ENCODE measurements around the gene UMAD1.
"Not testable (repeated sequence)": the region's sequence is repeated elsewhere in the genome, so short reads cannot be mapped to it uniquely, and the experiment has no call there.

Gene UMAD1

DNA sequence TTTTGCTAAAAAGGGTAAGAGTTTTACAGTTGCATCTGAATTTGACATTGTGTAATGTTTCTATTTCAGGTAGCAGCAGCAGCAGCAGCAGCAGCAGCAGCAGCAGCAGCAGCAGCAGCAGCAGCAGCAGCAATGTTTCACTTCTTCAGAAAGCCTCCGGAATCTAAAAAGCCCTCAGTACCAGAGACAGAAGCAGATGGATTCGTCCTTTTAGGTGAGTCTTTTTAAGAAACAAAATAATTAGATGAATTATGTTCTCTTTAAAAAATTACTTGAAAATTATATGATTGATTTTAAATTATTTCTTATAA lies 32.6 kb downstream of the UMAD1 start:
- no peak for DNase-seq (ENCODE audit: low read depth)
- Histone ChIP-seq H3K36me3 (ENCODE audit: control insufficient read depth, insufficient read depth, low read length, severe bottlenecking) (no peaks in the 10 kb centered on the region), H3K4me3 (ENCODE audit: low read length) (no peak overlapping the region), H3K4me1 (ENCODE audit: control insufficient read depth, insufficient read depth, low read length) (no peaks in the 10 kb centered on the region), H3K27me3 (replicated peaks; ENCODE audit: control insufficient read depth, insufficient read depth, low read length) (no peaks in the 10 kb centered on the region), H3K9me3 (ENCODE audit: control insufficient read depth, low read length) (no peaks in the 10 kb centered on the region), H3K9ac (ENCODE audit: low read length) (no peak overlapping the region)

DNA sequence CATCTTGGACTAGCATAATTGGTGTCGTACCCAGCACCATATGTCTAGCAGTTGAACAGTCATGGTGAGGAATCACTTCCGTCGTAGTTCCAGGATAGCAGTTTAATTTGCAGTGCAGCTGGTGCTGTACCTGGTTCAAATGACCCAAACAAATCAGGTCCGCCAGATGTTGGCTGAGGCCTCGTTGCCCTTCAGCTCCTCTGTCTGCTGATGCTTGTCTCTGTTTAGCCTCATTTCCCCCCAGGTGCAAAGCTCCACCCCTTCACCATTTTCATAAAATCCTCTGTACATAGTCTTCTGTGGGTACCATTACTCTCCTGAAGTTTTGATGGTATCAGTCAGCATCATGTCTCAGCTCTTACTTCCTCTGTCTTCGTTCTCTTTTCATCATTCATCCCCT lies 35.1 kb downstream of the UMAD1 start:
- Histone ChIP-seq H3K36me3 (ENCODE audit: control insufficient read depth, insufficient read depth, low read length, severe bottlenecking) (no peaks in the 10 kb centered on the region), H3K4me3 (ENCODE audit: low read length) (no peak overlapping the region), H3K4me1 (ENCODE audit: control insufficient read depth, insufficient read depth, low read length) (no peaks in the 10 kb centered on the region), H3K27me3 (replicated peaks; ENCODE audit: control insufficient read depth, insufficient read depth, low read length) (no peaks in the 10 kb centered on the region), H3K9me3 (ENCODE audit: control insufficient read depth, low read length) (no peaks in the 10 kb centered on the region), H3K9ac (ENCODE audit: low read length) (no peak overlapping the region)
- no peak for DNase-seq (ENCODE audit: low read depth)

DNA sequence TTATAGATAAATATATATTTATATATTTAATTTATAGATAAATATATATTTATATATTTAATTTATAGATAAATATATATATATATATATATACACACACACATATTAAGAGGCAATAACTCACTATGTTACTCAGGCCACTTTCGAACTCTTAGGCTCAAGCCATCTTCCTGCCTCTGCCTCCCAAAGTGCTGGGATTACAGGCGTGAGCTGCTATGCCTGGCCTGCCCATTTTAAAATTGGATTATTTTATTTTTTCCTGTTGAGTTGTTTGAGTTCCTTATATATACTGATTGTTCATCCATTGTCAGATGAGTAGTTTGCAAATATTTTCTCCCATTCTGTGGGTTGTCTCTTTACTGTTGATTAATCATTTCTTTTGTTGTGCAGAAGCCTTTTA lies 39.1 kb downstream of the UMAD1 start:
- DNase-seq (ENCODE audit: low read depth); H3K27me3 ChIP-seq (replicated peaks; ENCODE audit: control insufficient read depth, insufficient read depth, low read length); H3K9ac ChIP-seq (ENCODE audit: low read length); H3K4me3 ChIP-seq (ENCODE audit: low read length); H3K36me3 ChIP-seq (ENCODE audit: control insufficient read depth, insufficient read depth, low read length, severe bottlenecking); H3K9me3 ChIP-seq (ENCODE audit: control insufficient read depth, low read length): not testable (repeated sequence)
- H3K4me1 ChIP-seq (ENCODE audit: control insufficient read depth, insufficient read depth, low read length): peaks cover 17% of the 10 kb centered on the region

DNA sequence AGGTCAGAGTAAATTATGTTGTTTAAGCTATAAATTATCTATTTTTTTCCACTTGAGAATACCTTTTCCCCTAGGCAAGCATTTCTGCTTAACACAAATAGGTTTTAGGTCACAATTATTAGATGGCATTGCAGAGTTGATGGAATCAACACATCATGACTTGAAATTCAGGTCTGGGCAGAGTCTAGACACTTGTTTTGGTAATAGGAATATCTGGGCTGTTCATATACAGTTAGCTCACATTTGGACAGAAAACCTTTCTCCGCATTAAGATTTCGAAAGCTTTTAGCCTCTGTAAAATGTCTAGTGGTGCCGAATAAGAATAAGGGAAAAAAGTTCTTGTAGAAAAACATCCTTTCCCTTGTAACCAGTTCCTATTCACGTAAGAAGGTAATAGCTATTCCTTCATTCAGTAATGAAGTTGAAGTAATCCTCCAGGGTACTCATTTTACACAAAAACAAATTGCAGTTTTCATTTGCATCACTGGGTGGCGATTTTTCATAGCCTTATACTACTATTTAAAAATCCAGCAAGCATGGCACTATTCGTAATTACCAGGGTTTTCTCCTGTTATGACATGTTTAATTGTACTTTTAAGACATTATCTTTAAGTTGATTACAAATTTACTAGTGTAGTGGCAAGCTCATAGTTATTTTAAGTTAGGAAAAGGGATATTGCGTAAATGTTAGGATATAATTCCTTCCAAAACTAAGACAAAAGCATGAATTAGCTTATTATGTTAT lies 40.8 kb downstream of the UMAD1 start:
- no peaks in the 10 kb centered on the region for H3K9me3 ChIP-seq (ENCODE audit: control insufficient read depth, low read length)
- peak overlapping the region; percentile 75 for H3K9ac ChIP-seq (ENCODE audit: low read length)
- peaks cover 17% of the 10 kb centered on the region for H3K4me1 ChIP-seq (ENCODE audit: control insufficient read depth, insufficient read depth, low read length)
- no peaks in the 10 kb centered on the region for H3K36me3 ChIP-seq (ENCODE audit: control insufficient read depth, insufficient read depth, low read length, severe bottlenecking)
- peak; percentile 89 for DNase-seq (ENCODE audit: low read depth)
- peak overlapping the region; percentile 73 for H3K4me3 ChIP-seq (ENCODE audit: low read length)
- no peaks in the 10 kb centered on the region for H3K27me3 ChIP-seq (replicated peaks; ENCODE audit: control insufficient read depth, insufficient read depth, low read length)

DNA sequence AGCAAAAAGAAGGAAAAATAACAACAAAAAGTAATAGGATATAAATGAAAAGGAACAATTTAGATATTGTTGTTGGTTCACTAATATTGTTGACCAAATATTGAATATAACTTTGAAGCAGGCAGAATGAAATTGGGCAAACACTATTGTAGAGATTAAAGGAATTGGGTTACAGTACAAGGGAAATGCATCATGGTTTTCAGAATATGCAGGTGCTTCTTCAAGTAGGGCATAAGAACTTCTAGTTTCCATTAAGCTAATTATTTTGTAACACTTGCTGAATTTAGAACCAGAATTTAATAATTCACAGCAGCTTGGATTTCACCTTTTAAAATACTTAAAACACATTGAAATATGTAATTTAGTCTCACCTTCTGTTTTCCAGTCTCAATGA lies 41.4 kb downstream of the UMAD1 start:
- H3K4me3 ChIP-seq (ENCODE audit: low read length): peak overlapping the region; percentile 73
- H3K9ac ChIP-seq (ENCODE audit: low read length): peak overlapping the region; percentile 75
- no peaks in the 10 kb centered on the region for H3K9me3 ChIP-seq (ENCODE audit: control insufficient read depth, low read length)
- peak; percentile 16 for DNase-seq (ENCODE audit: low read depth)
- H3K27me3 ChIP-seq (replicated peaks; ENCODE audit: control insufficient read depth, insufficient read depth, low read length): no peaks in the 10 kb centered on the region
- no peaks in the 10 kb centered on the region for H3K36me3 ChIP-seq (ENCODE audit: control insufficient read depth, insufficient read depth, low read length, severe bottlenecking)
- peaks cover 17% of the 10 kb centered on the region for H3K4me1 ChIP-seq (ENCODE audit: control insufficient read depth, insufficient read depth, low read length)

DNA sequence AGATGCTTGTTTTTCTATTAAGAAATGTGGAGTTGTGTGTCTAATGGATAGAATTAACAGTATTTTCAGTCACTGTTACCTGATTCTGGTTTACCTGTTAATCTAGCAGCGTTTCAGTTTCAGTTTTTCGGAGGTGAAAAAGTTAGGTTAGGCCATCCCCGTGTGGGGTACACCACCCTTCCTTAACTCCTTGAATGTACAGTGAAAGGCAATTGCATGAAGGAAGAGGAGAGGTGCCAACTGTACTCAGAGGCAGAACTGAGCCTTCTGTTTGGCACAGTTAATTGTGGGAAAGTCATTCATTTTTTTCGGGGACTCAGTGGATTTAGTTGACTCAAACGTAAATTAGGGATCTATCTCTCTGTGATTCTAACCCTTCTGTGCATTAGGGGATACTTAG lies 42.3 kb downstream of the UMAD1 start:
- no peaks in the 10 kb centered on the region for H3K9me3 ChIP-seq (ENCODE audit: control insufficient read depth, low read length)
- no peaks in the 10 kb centered on the region for H3K36me3 ChIP-seq (ENCODE audit: control insufficient read depth, insufficient read depth, low read length, severe bottlenecking)
- DNase-seq (ENCODE audit: low read depth): no peak
- no peak overlapping the region for H3K4me3 ChIP-seq (ENCODE audit: low read length)
- no peak overlapping the region for H3K9ac ChIP-seq (ENCODE audit: low read length)
- no peaks in the 10 kb centered on the region for H3K27me3 ChIP-seq (replicated peaks; ENCODE audit: control insufficient read depth, insufficient read depth, low read length)
- H3K4me1 ChIP-seq (ENCODE audit: control insufficient read depth, insufficient read depth, low read length): peaks cover 17% of the 10 kb centered on the region

DNA sequence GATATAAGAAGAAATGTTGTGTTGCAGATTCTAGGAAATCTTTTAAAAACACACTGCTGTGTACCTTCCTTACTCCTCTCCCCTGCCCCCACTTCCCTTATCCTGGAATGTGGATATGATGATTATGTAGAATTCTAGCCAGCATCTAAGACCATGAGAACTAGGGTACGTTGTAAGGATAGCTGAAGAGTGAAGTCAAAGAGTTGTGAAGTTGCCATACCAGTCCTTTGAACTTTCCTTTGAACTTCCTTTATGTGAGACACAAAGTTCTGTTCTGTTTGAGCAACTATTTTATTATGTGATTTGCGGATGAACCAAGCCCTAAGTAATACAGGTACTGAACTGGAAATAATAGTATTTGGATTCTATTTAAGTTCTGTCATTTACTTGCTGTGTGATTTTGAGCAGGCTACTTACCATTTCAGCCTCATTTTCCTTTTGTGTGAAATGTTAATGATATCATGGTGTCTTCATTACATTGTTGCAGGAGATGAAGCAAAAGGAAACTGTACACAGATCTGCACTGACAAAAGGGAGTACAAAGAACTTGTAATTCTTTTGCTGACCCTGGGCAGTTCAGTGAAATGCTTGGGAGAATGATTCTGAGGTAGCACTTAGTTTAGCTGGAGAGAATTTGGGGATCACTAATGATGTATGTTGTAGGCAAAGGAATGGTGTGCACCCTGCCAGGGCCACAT lies 46.4 kb downstream of the UMAD1 start:
- H3K9ac ChIP-seq (ENCODE audit: low read length): no peak overlapping the region
- no peak overlapping the region for H3K4me3 ChIP-seq (ENCODE audit: low read length)
- H3K36me3 ChIP-seq (ENCODE audit: control insufficient read depth, insufficient read depth, low read length, severe bottlenecking): no peaks in the 10 kb centered on the region
- peaks cover 8% of the 10 kb centered on the region for H3K4me1 ChIP-seq (ENCODE audit: control insufficient read depth, insufficient read depth, low read length)
- no peaks in the 10 kb centered on the region for H3K9me3 ChIP-seq (ENCODE audit: control insufficient read depth, low read length)
- no peak for DNase-seq (ENCODE audit: low read depth)
- no peaks in the 10 kb centered on the region for H3K27me3 ChIP-seq (replicated peaks; ENCODE audit: control insufficient read depth, insufficient read depth, low read length)

DNA sequence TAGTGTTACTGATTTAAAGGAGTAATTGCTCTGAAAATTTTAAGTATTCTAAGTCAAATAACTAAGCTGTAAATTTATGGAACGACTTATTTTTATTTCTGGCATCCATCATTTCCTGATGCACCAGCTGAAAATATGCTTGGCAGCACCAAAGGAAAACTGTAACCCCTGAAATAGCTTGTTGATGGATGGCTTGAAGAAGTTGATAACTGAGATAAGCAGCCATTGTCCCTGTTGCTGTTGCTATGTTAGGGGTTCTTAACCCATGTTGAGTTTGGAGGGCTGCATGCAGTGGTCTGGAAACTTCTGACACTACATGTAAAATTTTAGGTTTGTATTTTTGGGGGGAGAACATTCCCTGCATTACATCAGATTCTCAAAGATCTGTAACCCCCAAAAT lies 47.2 kb downstream of the UMAD1 start:
- H3K4me3 ChIP-seq (ENCODE audit: low read length): no peak overlapping the region
- no peak overlapping the region for H3K9ac ChIP-seq (ENCODE audit: low read length)
- no peaks in the 10 kb centered on the region for H3K9me3 ChIP-seq (ENCODE audit: control insufficient read depth, low read length)
- no peaks in the 10 kb centered on the region for H3K36me3 ChIP-seq (ENCODE audit: control insufficient read depth, insufficient read depth, low read length, severe bottlenecking)
- peaks cover 5% of the 10 kb centered on the region for H3K4me1 ChIP-seq (ENCODE audit: control insufficient read depth, insufficient read depth, low read length)
- H3K27me3 ChIP-seq (replicated peaks; ENCODE audit: control insufficient read depth, insufficient read depth, low read length): no peaks in the 10 kb centered on the region
- no peak for DNase-seq (ENCODE audit: low read depth)

DNA sequence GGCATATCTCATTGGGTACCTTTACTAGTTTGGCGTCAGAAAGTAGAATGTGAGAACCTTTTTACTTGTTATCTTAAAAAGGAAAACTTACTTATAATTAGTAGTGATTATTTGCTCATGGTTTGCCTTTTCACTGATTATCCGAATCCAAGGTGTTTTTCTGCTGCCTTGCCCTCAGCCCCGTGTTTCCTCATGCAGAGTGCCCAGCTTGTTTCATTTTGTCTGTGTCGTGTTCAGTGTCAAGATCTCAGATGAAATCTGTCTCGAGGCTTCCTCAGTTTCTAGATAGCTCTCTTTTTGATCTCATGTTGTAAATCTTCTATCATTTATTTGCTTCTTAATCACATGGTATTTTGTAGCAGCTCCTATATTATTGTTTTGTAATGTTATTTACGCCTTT lies 47.8 kb downstream of the UMAD1 start:
- H3K36me3 ChIP-seq (ENCODE audit: control insufficient read depth, insufficient read depth, low read length, severe bottlenecking): no peaks in the 10 kb centered on the region
- H3K9me3 ChIP-seq (ENCODE audit: control insufficient read depth, low read length): no peaks in the 10 kb centered on the region
- no peaks in the 10 kb centered on the region for H3K27me3 ChIP-seq (replicated peaks; ENCODE audit: control insufficient read depth, insufficient read depth, low read length)
- DNase-seq (ENCODE audit: low read depth): no peak
- peak overlapping the region; percentile 68 for H3K4me3 ChIP-seq (ENCODE audit: low read length)
- H3K4me1 ChIP-seq (ENCODE audit: control insufficient read depth, insufficient read depth, low read length): peaks cover under 1% of the 10 kb centered on the region
- no peak overlapping the region for H3K9ac ChIP-seq (ENCODE audit: low read length)

DNA sequence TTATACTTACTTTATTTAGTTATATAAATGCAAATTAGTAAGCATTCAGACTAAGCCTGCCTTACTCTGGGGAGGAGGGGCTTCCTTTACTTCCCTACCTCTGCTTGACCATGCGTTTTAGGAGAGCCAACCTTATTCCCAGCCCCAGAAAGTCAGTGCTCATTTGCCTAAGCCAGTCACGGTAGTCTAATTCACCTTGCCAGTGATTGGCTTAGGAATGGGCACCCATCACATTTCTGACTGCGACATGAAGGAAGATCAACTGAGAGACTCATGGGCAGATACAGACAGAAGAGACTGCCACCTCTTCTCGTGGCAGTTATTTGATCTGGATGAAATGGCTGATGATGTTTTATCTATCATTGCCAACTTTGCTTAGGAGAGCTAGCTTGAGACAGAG lies 48.4 kb downstream of the UMAD1 start:
- H3K4me3 ChIP-seq (ENCODE audit: low read length): peak overlapping the region; percentile 68
- no peaks in the 10 kb centered on the region for H3K9me3 ChIP-seq (ENCODE audit: control insufficient read depth, low read length)
- H3K9ac ChIP-seq (ENCODE audit: low read length): no peak overlapping the region
- H3K4me1 ChIP-seq (ENCODE audit: control insufficient read depth, insufficient read depth, low read length): no peaks in the 10 kb centered on the region
- H3K36me3 ChIP-seq (ENCODE audit: control insufficient read depth, insufficient read depth, low read length, severe bottlenecking): no peaks in the 10 kb centered on the region
- no peak for DNase-seq (ENCODE audit: low read depth)
- H3K27me3 ChIP-seq (replicated peaks; ENCODE audit: control insufficient read depth, insufficient read depth, low read length): no peaks in the 10 kb centered on the region

DNA sequence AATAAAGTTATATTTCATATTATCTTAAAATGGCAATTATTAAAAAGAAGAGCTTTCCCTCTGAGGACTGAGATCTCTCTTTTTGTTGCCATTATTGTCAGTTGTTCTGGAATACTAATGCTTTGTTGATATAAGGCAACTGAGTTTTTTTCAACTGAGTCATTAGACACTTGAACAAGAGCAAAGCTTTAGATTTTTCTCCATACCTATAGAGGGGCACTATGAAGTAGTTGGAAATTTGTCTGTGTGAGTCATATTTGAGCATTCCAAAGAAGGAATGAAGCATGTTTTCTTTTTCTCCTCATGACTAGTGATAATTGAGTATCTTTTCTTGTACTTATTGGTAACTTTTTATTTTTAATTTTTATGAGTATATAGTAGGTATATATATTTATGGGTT lies 53.3 kb downstream of the UMAD1 start:
- Histone ChIP-seq H3K4me1 (ENCODE audit: control insufficient read depth, insufficient read depth, low read length) (peaks cover 23% of the 10 kb centered on the region), H3K9me3 (ENCODE audit: control insufficient read depth, low read length) (no peaks in the 10 kb centered on the region), H3K9ac (ENCODE audit: low read length) (no peak overlapping the region), H3K36me3 (ENCODE audit: control insufficient read depth, insufficient read depth, low read length, severe bottlenecking) (no peaks in the 10 kb centered on the region), H3K4me3 (ENCODE audit: low read length) (no peak overlapping the region), H3K27me3 (replicated peaks; ENCODE audit: control insufficient read depth, insufficient read depth, low read length) (no peaks in the 10 kb centered on the region)
- peak; percentile 72 for DNase-seq (ENCODE audit: low read depth)

DNA sequence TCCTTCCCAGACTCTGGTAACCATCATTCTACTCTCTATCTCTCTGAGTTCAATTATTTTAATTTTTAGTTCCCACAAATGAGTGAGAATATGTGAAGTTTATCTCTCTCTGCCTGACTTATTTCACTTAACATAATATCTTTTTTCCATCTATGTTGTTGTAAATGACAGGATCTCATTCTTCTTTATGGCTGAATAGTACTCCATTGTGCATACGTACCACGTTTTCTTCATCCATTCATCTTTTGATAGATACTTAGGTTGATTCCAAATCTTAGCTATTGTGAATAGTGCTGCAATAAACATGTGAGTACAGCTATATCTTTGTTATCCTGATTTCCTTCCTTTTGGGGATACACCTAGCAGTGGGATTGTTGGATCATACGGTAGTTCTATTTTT lies 54.0 kb downstream of the UMAD1 start:
- Histone ChIP-seq H3K4me3 (ENCODE audit: low read length) (no peak overlapping the region), H3K27me3 (replicated peaks; ENCODE audit: control insufficient read depth, insufficient read depth, low read length) (no peaks in the 10 kb centered on the region), H3K9me3 (ENCODE audit: control insufficient read depth, low read length) (no peaks in the 10 kb centered on the region), H3K4me1 (ENCODE audit: control insufficient read depth, insufficient read depth, low read length) (peaks cover 23% of the 10 kb centered on the region), H3K36me3 (ENCODE audit: control insufficient read depth, insufficient read depth, low read length, severe bottlenecking) (no peaks in the 10 kb centered on the region), H3K9ac (ENCODE audit: low read length) (no peak overlapping the region)
- DNase-seq (ENCODE audit: low read depth): no peak

Measured in adipocyte (in vitro differentiated cells).